ENCODE data around the gene DOCK6. TPM values are rescaled to one million over a fixed set of nuclear protein-coding genes. Genes with fewer than 3 reads are reported as not detected.

The DOCK6 gene
- total and polyA plus RNA-seq, 8 donors, result 65.6 to 111 (median 79.1) TPM

DNA sequence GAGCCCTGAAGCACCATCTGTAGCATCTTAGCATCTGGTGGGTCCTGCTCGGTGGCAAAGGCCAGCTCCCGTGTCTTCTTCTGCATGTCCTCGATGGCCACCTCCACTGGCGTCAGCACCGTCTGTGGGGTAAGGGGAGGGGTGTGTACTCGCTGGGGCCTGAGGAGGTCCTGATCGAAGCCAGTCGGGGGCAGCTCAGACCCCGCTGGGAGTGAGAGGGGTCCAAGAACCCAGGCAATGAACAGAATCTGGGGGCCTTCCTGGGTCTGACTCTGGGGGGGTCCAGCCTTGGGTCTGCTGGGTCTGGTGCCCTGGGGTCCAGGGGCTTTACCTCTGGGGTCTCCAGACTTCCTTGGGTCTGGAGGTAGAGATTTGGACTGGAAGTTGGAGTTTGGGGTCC, 61.4 kb downstream of the DOCK6 start:
- Histone ChIP-seq H3K36me3 (peaks cover 0 to 21% of the 10 kb centered on the region in 2 donors), H3K27ac (no peak overlapping the region), H3K4me3 (no peak overlapping the region), H3K4me1 (peaks cover 6 to 38% of the 10 kb centered on the region in 2 donors), H3K27me3 (peaks cover 0 to 10% of the 10 kb centered on the region in 2 donors), H3K9me3 (no peaks in the 10 kb centered on the region)
- DNase-seq (no peak), ATAC-seq (no peak)
- TF ChIP-seq, protein P1, sequence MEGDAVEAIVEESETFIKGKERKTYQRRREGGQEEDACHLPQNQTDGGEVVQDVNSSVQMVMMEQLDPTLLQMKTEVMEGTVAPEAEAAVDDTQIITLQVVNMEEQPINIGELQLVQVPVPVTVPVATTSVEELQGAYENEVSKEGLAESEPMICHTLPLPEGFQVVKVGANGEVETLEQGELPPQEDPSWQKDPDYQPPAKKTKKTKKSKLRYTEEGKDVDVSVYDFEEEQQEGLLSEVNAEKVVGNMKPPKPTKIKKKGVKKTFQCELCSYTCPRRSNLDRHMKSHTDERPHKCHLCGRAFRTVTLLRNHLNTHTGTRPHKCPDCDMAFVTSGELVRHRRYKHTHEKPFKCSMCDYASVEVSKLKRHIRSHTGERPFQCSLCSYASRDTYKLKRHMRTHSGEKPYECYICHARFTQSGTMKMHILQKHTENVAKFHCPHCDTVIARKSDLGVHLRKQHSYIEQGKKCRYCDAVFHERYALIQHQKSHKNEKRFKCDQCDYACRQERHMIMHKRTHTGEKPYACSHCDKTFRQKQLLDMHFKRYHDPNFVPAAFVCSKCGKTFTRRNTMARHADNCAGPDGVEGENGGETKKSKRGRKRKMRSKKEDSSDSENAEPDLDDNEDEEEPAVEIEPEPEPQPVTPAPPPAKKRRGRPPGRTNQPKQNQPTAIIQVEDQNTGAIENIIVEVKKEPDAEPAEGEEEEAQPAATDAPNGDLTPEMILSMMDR (IDR thresholded peaks at IDR 0.05), result no peak
- intact Hi-C loops (cut with DNase I), result loop anchor here in 1 of 2 donors (10.0 kb wide), 1 partner anchor 166 kb away; no protein-coding TSS in a partner anchor

DNA sequence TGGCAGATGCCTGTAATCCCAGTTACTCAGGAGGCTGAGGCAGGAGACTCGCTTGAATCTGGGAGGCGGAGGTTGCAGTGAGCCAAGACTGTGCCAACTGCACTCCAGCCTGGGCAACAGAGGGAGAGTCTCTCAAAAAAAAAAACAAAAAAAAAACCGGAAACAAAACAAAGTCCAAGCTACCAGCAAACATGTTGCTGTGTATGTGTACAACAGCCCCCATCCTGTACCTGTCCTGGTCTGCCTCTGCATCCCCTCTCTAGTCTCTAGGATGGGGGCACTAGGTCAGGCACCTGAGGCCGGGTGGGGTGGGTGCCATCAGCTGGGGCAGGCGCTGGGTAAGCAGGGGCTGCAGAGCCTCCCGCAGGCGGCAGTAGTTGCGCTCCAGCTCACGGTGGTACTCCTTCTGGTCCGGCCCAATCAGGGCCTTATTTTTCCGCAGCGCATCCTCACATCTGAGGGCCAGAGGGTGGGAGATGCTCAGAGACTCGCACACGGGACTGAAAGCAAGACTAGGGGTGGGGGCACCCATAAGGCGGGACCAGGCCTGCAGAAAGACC, 62.2 kb downstream of the DOCK6 start:
- peaks cover 10 to 46% of the 10 kb centered on the region in 2 donors for H3K4me1 ChIP-seq
- intact Hi-C loops (cut with DNase I), result loop anchor here in 1 of 2 donors (10.0 kb wide), 1 partner anchor 165 kb away; no protein-coding TSS in a partner anchor
- H3K4me3 ChIP-seq, result no peak overlapping the region
- no peaks in the 10 kb centered on the region for H3K9me3 ChIP-seq
- DNase-seq, result no peak
- TF ChIP-seq, protein P1 (IDR thresholded peaks at IDR 0.05), result no peak
- no peak overlapping the region for H3K27ac ChIP-seq
- peaks cover 0 to 21% of the 10 kb centered on the region in 2 donors for H3K36me3 ChIP-seq
- H3K27me3 ChIP-seq, result peaks cover 0 to 10% of the 10 kb centered on the region in 2 donors
- ATAC-seq, result no peak

DNA sequence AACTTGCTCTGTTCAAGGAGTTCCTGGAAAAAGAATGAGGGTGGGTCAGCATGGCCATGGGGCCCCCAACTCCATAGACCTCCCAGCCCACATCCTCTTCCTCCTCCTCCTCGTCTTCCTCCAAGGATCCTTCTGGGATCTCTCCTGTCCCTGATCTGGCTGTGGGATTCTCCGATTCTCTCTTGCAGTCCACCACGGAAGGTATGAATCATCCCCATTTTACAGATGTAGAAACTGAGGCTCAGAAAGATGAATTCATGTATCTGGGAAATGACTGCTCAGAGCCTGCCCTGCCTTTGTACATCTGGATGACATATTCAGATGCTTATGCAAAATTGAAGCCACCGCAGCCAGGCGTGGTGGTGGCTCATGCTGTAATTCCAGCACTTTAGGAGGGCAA, 62.8 kb downstream of the DOCK6 start:
- Histone ChIP-seq H3K4me1 (peaks cover 14 to 48% of the 10 kb centered on the region in 2 donors), H3K9me3 (no peaks in the 10 kb centered on the region), H3K36me3 (peaks cover 0 to 21% of the 10 kb centered on the region in 2 donors), H3K27ac (no peak overlapping the region), H3K4me3 (no peak overlapping the region), H3K27me3 (peaks cover 0 to 10% of the 10 kb centered on the region in 2 donors)
- TF ChIP-seq, protein P1 (IDR thresholded peaks at IDR 0.05), result no peak
- DNase-seq (no peak), ATAC-seq (no peak)
- intact Hi-C loops (cut with DNase I), result loop anchor here in 1 of 2 donors (10.0 kb wide), 1 partner anchor 55 kb away; no protein-coding TSS in a partner anchor

DNA sequence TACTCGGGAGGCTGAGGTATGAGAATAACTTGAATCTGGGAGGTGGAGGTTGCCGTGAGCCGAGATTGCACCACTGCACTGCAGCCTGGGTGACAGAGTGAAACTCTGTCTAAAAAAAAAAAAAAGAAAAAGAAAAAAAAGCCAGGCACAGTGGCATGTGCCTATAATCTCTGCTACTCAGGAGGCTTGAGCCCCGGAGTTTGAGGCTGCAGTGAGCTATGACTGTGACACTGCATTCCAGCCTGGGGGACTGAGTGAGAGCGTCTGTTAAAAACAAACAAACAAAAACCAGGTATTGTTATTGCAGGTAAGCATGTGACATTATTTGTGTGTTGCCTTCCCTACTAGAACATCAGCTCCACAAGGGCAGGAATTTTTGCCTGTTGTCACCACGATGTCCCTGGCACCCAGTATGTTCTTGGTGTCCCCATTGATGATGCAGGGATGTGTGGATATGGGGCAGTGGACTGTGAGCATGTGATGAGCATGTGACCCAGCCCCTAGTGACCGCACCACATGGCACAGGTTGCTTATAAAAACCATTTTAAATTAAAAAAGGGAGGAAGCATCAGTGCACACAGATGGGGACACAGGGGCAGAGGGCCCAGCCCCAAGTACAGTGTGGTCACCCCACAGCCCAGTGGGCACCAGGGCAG, 63.4 kb downstream of the DOCK6 start:
- ATAC-seq, result no peak
- intact Hi-C loops (cut with DNase I), result loop anchor here in 1 of 2 donors (10.0 kb wide), 1 partner anchor 54 kb away; no protein-coding TSS in a partner anchor
- Histone ChIP-seq H3K27me3 (peaks cover 0 to 10% of the 10 kb centered on the region in 2 donors), H3K9me3 (no peaks in the 10 kb centered on the region), H3K36me3 (peaks cover 0 to 26% of the 10 kb centered on the region in 2 donors), H3K4me1 (peaks cover 14 to 42% of the 10 kb centered on the region in 2 donors), H3K27ac (peak overlapping the region; percentile 38 to 81), H3K4me3 (no peak overlapping the region)
- TF ChIP-seq, protein P1 (IDR thresholded peaks at IDR 0.05), result no peak
- DNase-seq, result no peak

DNA sequence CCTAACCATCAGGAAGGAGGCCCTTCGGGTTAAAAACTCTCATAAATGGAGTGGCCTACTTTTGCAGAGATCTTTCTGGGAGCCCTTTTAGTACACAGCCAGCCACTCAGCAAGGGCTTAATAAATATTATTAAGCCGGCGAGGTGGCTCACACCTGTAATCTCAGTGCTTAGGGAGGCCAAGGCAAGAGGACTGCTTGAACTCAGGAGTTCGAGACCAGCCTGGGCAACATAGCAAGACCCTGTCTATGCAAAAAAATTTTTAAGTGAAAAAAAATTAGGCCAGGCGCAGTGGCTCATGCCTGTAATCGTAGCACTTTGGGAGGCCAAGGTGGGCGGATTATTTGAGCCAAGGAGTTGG, 64.2 kb downstream of the DOCK6 start:
- DNase-seq (no peak), ATAC-seq (peak; percentile 2)
- peaks cover 0 to 10% of the 10 kb centered on the region in 2 donors for H3K27me3 ChIP-seq
- intact Hi-C loops (cut with DNase I), result loop anchor here in 1 of 2 donors (10.0 kb wide), 1 partner anchor 53 kb away; no protein-coding TSS in a partner anchor
- peaks cover 0 to 33% of the 10 kb centered on the region in 2 donors for H3K36me3 ChIP-seq
- peak overlapping the region in 1 of 2 donors; percentile 56 for H3K4me3 ChIP-seq
- peak overlapping the region; percentile 38 to 81 for H3K27ac ChIP-seq
- peaks cover 14 to 41% of the 10 kb centered on the region in 2 donors for H3K4me1 ChIP-seq
- no peaks in the 10 kb centered on the region for H3K9me3 ChIP-seq
- TF ChIP-seq, protein P1 (IDR thresholded peaks at IDR 0.05), result no peak
